WTC11 (cell line): ENCODE measurements around the gene AMOT. TPM values are rescaled to one million over a fixed set of nuclear protein-coding genes. Genes with fewer than 3 reads are reported as not detected.

ENCODE experiments used
- ATAC-seq: fragments of 200-7000 bp; cut with Tn5 transposase; 2 replicates; pipeline ENCODE4 v1.10.0; 2021; ENCODE audit warnings: mild to moderate bottlenecking, moderate library complexity
- CTCF ChIA-PET: fragments of 300-600 bp; sonication (Branson Sonifier 250); formaldehyde crosslinking; loops from one replicate; lab custom pipeline; 2021; ENCODE audit warnings: antibody characterized with exemption; lab: Charles Lee
- POLR2A ChIA-PET: fragments of 350-600 bp; sonication (Branson Sonifier 250); formaldehyde crosslinking; loops from one replicate; lab custom pipeline; 2021; ENCODE audit warnings: antibody characterized with exemption; lab: Charles Lee
- DNase-seq: peaks from one replicate; pipeline ENCODE4 v3.0.0; 2021; ENCODE audit warnings: low spot score
- H3K27ac Mint-ChIP-seq: 2 replicates; pipeline ENCODE4 v1.8.0; 2021; ENCODE audit warnings: mixed read lengths
- H3K27me3 Mint-ChIP-seq: 2 replicates; pipeline ENCODE4 v1.8.0; 2021; ENCODE audit warnings: low read depth, mild to moderate bottlenecking, moderate library complexity, mixed read lengths
- H3K36me3 Mint-ChIP-seq: 2 replicates; pipeline ENCODE4 v1.8.0; 2021; ENCODE audit warnings: mixed read lengths
- H3K4me1 Mint-ChIP-seq: 2 replicates; pipeline ENCODE4 v1.8.0; 2022; ENCODE audit warnings: mixed read lengths
- H3K4me3 Mint-ChIP-seq: 2 replicates; pipeline ENCODE4 v1.8.0; 2021; ENCODE audit warnings: mild to moderate bottlenecking, moderate library complexity, mixed read lengths
- H3K9me3 Mint-ChIP-seq: 2 replicates; pipeline ENCODE4 v1.8.0; 2021; ENCODE audit warnings: mixed read lengths
- CREM ChIP-seq: sonication (generic); formaldehyde crosslinking; IDR thresholded peaks from 2 replicates; pipeline ENCODE4 v1.8.1; 2022; ENCODE audit warnings: mild to moderate bottlenecking, missing genetic modification reagents, moderate library complexity
- E2F1 ChIP-seq: sonication (generic); formaldehyde crosslinking; IDR thresholded peaks from 2 replicates; pipeline ENCODE4 v1.8.0; 2022; ENCODE audit warnings: mild to moderate bottlenecking, missing genetic modification reagents
- FOXJ3 ChIP-seq: sonication (generic); formaldehyde crosslinking; IDR thresholded peaks from 2 replicates; pipeline ENCODE4 v1.9.0; 2021; ENCODE audit warnings: missing genetic modification reagents, mild to moderate bottlenecking, borderline replicate concordance
- GABPB1 ChIP-seq: sonication (generic); formaldehyde crosslinking; IDR thresholded peaks from 2 replicates; pipeline ENCODE4 v1.8.1; 2023; ENCODE audit warnings: mild to moderate bottlenecking, missing genetic modification reagents
- HMGA2 ChIP-seq: fragments of 250-450 bp; sonication (Bioruptor Pico); IDR thresholded peaks from 2 replicates; pipeline ENCODE4 v1.4.0; 2021; ENCODE audit warnings: mild to moderate bottlenecking, moderate library complexity
- HMGXB4 ChIP-seq: sonication (generic); formaldehyde crosslinking; IDR thresholded peaks from 2 replicates; pipeline ENCODE4 v1.8.1; 2023; ENCODE audit warnings: mild to moderate bottlenecking, moderate library complexity, missing genetic modification reagents
- NFATC4 ChIP-seq: fragments of 250-450 bp; sonication (Bioruptor Pico); IDR thresholded peaks from 2 replicates; pipeline ENCODE4 v1.9.0; 2021; ENCODE audit warnings: mild to moderate bottlenecking
- NFYB ChIP-seq: sonication (generic); formaldehyde crosslinking; conservative IDR thresholded peaks from 2 replicates; pipeline ENCODE4 v1.8.0; 2022; ENCODE audit warnings: low read depth, missing genetic modification reagents
- NR1H2 ChIP-seq: sonication (generic); formaldehyde crosslinking; IDR thresholded peaks from 2 replicates; pipeline ENCODE4 v1.9.0; 2021; ENCODE audit warnings: mild to moderate bottlenecking, moderate library complexity, missing genetic modification reagents
- OVOL2 ChIP-seq: fragments of 250-450 bp; sonication (Bioruptor Pico); IDR thresholded peaks from 2 replicates; pipeline ENCODE4 v1.9.0; 2021; ENCODE audit warnings: mild to moderate bottlenecking, borderline replicate concordance
- PREB ChIP-seq: sonication (generic); formaldehyde crosslinking; IDR thresholded peaks from 2 replicates; pipeline ENCODE4 v1.8.1; 2022; ENCODE audit warnings: mild to moderate bottlenecking, missing genetic modification reagents, moderate library complexity, borderline replicate concordance
- ZBTB21 ChIP-seq: sonication (generic); formaldehyde crosslinking; IDR thresholded peaks from 2 replicates; pipeline ENCODE4 v1.8.1; 2023; ENCODE audit warnings: mild to moderate bottlenecking, missing genetic modification reagents, borderline replicate concordance
- ZNF138 ChIP-seq: sonication (generic); formaldehyde crosslinking; conservative IDR thresholded peaks from 2 replicates; pipeline ENCODE4 v1.8.1; 2022; ENCODE audit warnings: mild to moderate bottlenecking, moderate library complexity, missing genetic modification reagents
- ZNF219 ChIP-seq: sonication (generic); formaldehyde crosslinking; IDR thresholded peaks from 2 replicates; pipeline ENCODE4 v1.8.0; 2023; ENCODE audit warnings: missing genetic modification reagents, mild to moderate bottlenecking, borderline replicate concordance
- ZNF416 ChIP-seq: fragments of 250-450 bp; sonication (Bioruptor Pico); IDR thresholded peaks from 2 replicates; pipeline ENCODE4 v1.9.0; 2021; ENCODE audit warnings: mild to moderate bottlenecking, inconsistent platforms
- total RNA-seq: library from RNA; stranded (reverse); gene quantifications from 3 replicates; pipeline ENCODE4 v1.2.3, GENCODE V29; 2021
- TF ChIP-seq, protein P1 (sequence below): fragments of 250-450 bp; sonication (Bioruptor Pico); conservative IDR thresholded peaks from 2 replicates; pipeline ENCODE4 v1.9.0; 2021; ENCODE audit warnings: mild to moderate bottlenecking
- TF ChIP-seq, protein P2 (sequence below): fragments of 250-450 bp; sonication (Bioruptor Pico); IDR thresholded peaks from 2 replicates; pipeline ENCODE4 v1.8.0; 2021; ENCODE audit warnings: mild to moderate bottlenecking
- TF ChIP-seq, protein P3 (sequence below): sonication (generic); formaldehyde crosslinking; conservative IDR thresholded peaks from 2 replicates; pipeline ENCODE4 v1.8.1; 2023; ENCODE audit warnings: mild to moderate bottlenecking, low read depth, missing genetic modification reagents, moderate library complexity

AMOT gene
- total RNA-seq, 1 experiment from 2014 or later, result 7.2 TPM

DNA sequence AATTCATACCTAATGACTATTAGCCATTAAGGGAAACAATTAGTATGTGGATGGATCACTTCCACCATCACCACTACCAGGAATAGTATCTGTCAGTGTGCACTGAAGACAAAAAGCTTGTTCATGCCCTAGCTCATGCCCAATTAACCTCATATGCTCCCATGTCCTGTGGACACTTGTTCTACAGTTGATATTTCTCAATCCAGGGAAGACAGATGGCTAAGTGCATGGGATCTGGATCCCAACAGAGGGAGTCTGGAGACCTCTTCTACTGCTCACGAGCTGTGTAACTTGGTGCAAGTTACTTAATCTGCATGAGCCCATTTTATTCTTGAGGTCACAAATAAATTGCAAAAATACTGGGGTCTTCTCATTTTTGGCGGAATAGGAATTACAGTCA, 23.7 kb downstream of the AMOT start:
- no peak overlapping the region for H3K4me3 Mint-ChIP-seq
- TF ChIP-seq OVOL2 (CRISPR knock-in tag), result no peak
- no peak for TF ChIP-seq HMGA2
- TF ChIP-seq NFATC4, result no peak
- TF ChIP-seq CREM (CRISPR knock-in tag), result no peak
- TF ChIP-seq NFYB, result no peak
- peaks cover 14% of the 10 kb centered on the region for H3K4me1 Mint-ChIP-seq
- H3K27ac Mint-ChIP-seq, result no peak overlapping the region
- ChIA-PET CTCF (no interaction called here), POLR2A (no interaction called here)
- DNase-seq (no peak), ATAC-seq (no peak)
- H3K9me3 Mint-ChIP-seq, result no peaks in the 10 kb centered on the region
- H3K36me3 Mint-ChIP-seq, result no peaks in the 10 kb centered on the region
- H3K27me3 Mint-ChIP-seq, result no peaks in the 10 kb centered on the region

DNA sequence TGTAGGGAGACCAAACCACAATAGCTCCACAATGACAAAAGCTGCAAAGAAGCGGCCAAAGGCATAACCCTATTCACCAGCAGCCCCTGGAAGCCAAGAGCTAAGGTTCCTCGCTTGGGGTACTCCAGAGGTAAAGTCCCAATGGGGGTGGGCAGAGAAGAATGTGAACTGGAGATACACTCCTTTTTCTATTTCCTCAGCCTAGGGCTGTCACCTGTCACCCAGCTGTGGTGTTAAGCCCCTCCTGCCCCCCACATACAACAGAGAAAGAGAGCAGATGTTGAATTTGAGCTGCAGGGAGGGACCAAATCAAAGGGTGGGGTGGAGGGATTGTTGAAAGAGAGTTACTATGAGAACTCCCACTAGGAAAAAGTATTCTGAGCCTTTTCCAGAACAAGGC, 26.1 kb downstream of the AMOT start:
- no peak for DNase-seq
- H3K27ac Mint-ChIP-seq, result no peak overlapping the region
- H3K36me3 Mint-ChIP-seq, result no peaks in the 10 kb centered on the region
- no peak for TF ChIP-seq ZNF416 (CRISPR knock-in tag)
- TF ChIP-seq FOXJ3, result no peak
- no peak for TF ChIP-seq PREB
- no peak for ATAC-seq
- CTCF ChIA-PET, result interaction anchor here (0.8 kb wide), 1 partner anchor 71 kb away, joined by 9 read pairs; no protein-coding TSS in a partner anchor
- no peak overlapping the region for H3K4me3 Mint-ChIP-seq
- H3K9me3 Mint-ChIP-seq, result no peaks in the 10 kb centered on the region
- no peaks in the 10 kb centered on the region for H3K27me3 Mint-ChIP-seq
- POLR2A ChIA-PET, result interaction anchor here (0.8 kb wide), 1 partner anchor 69 kb away, joined by 3 read pairs; no protein-coding TSS in a partner anchor
- peaks cover 19% of the 10 kb centered on the region for H3K4me1 Mint-ChIP-seq

DNA sequence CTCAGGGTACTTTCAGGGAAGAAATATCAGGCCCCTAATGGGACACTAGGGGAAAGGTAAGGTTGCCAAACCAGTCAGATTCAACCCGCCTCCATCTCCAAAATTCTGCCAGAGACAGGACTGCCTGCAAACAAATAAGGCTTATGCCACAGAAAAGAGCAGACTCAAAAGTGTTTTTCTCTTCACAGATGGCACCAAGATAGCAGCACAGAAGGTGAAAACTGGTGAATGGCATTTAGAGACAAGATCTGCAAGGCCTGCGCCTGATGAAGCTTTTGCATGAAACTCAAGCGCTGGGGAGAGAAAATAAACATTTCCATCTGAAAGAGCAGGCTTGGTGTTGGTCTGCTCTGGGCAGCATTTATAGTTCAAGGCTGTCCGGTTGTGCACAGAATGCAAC, 27.9 kb downstream of the AMOT start:
- Mint-ChIP-seq H3K36me3 (no peaks in the 10 kb centered on the region), H3K27me3 (no peaks in the 10 kb centered on the region), H3K9me3 (no peaks in the 10 kb centered on the region), H3K4me3 (no peak overlapping the region), H3K27ac (no peak overlapping the region), H3K4me1 (peaks cover 24% of the 10 kb centered on the region)
- no peak for TF ChIP-seq ZNF219 (CRISPR knock-in tag)
- TF ChIP-seq, protein P1, sequence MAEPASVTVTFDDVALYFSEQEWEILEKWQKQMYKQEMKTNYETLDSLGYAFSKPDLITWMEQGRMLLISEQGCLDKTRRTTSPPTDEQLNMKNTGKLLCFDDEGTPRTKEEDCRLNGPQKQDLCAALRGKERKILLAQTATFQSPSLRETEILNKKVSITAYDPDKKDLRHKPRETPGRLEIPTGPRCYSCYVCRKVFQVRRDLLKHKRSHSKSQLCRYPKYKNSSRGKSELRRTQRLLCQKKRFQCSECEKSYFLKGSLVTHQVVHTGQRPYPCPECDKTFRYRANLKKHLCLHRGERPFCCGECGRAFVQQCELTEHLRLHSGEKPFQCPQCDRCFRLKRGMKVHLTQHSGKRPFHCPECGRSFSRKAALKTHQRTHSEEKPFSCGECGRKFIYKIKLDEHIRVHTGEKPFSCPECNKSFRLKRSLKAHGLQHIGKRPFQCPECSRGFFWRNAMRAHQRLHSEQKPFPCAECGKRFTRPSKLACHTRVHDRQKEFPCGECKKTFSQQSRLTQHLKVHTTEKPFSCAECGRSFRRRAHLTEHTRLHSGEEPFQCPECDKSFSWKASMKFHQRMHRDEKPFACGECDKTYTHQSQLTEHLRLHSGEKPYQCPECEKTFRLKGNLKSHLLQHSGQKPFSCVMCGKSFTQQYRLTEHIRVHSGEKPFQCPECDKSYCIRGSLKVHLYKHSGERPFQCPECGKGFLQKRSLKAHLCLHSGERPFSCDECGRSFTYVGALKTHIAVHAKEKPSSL (CRISPR knock-in tag), result no peak
- no peak for DNase-seq
- POLR2A ChIA-PET, result no interaction called here
- CTCF ChIA-PET, result no interaction called here
- ATAC-seq, result no peak

DNA sequence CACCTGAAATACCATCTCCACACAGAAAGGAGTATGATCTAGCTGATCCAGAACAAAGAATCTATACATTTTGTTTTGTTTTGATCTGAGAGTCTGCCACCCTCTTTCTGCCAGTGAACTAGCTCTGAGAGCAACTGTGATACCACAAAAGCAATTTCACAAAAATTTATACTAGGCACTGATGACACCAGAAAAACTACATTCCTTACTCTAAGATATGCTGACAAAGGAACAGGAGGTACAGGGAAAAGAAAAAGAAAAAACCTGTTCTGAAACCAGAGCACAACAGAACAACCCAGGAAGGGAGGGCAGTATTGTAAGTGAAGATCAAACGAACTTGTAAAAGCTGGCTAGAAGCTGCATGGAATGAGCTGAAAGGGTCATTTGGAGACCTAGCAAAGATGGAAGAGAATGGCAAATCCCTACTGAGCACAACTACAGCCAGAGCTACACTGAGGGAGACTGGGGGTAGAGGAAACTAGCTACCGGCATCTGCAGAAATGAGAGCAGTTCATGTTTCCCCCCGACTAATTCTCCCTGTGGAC, 31.9 kb downstream of the AMOT start:
- Mint-ChIP-seq H3K27ac (peak overlapping the region; percentile 47), H3K9me3 (no peaks in the 10 kb centered on the region), H3K36me3 (no peaks in the 10 kb centered on the region), H3K27me3 (no peaks in the 10 kb centered on the region), H3K4me3 (no peak overlapping the region), H3K4me1 (peaks cover 34% of the 10 kb centered on the region)
- peak; percentile 47; the same call in 1 of the 2 replicates for ATAC-seq
- no peak for DNase-seq
- ChIA-PET CTCF (no interaction called here), POLR2A (no interaction called here)
- TF ChIP-seq, protein P2, sequence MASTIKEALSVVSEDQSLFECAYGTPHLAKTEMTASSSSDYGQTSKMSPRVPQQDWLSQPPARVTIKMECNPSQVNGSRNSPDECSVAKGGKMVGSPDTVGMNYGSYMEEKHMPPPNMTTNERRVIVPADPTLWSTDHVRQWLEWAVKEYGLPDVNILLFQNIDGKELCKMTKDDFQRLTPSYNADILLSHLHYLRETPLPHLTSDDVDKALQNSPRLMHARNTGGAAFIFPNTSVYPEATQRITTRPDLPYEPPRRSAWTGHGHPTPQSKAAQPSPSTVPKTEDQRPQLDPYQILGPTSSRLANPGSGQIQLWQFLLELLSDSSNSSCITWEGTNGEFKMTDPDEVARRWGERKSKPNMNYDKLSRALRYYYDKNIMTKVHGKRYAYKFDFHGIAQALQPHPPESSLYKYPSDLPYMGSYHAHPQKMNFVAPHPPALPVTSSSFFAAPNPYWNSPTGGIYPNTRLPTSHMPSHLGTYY (CRISPR knock-in tag), result no peak
- TF ChIP-seq GABPB1 (CRISPR knock-in tag) (no peak), E2F1 (no peak), HMGXB4 (CRISPR knock-in tag) (no peak), ZNF138 (CRISPR knock-in tag) (no peak), NR1H2 (no peak), ZBTB21 (CRISPR knock-in tag) (no peak)
- TF ChIP-seq, protein P3, sequence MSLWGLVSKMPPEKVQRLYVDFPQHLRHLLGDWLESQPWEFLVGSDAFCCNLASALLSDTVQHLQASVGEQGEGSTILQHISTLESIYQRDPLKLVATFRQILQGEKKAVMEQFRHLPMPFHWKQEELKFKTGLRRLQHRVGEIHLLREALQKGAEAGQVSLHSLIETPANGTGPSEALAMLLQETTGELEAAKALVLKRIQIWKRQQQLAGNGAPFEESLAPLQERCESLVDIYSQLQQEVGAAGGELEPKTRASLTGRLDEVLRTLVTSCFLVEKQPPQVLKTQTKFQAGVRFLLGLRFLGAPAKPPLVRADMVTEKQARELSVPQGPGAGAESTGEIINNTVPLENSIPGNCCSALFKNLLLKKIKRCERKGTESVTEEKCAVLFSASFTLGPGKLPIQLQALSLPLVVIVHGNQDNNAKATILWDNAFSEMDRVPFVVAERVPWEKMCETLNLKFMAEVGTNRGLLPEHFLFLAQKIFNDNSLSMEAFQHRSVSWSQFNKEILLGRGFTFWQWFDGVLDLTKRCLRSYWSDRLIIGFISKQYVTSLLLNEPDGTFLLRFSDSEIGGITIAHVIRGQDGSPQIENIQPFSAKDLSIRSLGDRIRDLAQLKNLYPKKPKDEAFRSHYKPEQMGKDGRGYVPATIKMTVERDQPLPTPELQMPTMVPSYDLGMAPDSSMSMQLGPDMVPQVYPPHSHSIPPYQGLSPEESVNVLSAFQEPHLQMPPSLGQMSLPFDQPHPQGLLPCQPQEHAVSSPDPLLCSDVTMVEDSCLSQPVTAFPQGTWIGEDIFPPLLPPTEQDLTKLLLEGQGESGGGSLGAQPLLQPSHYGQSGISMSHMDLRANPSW (CRISPR knock-in tag), result no peak
